Measurements from ENCODE around the gene BICRAL. TPM values are rescaled to one million over a fixed set of nuclear protein-coding genes. Genes with fewer than 3 reads are reported as not detected.

Gene BICRAL
- total RNA-seq, 4 donors from 2014 or later: 14.7 to 34.8 (median 21.5) TPM

GRCh38 chr6:42820512-42821340 lies 38.9 kb downstream of the BICRAL start:
- H3K27me3 ChIP-seq: no peaks in the 10 kb centered on the region
- H3K36me3 ChIP-seq: peaks cover 0 to 23% (median 11%) of the 10 kb centered on the region in 4 donors
- in situ Hi-C loops (cut with MboI; ENCODE audit: low pct_ligation_motif_present in 1 of 4, low pct_unique_long_range_greater_than_20kb in 1 of 4, low sequenced_read_pairs in 3 of 4) (no loop called here), intact Hi-C loops (cut with DNase I; ENCODE audit: low total_unique reads) (no loop called here)
- no peak overlapping the region for H3K4me3 ChIP-seq
- 62 to 63% methylated on average over 5 to 10 of the region's 10 CpGs for WGBS, 2 donors (ENCODE audit: low coverage in 1 of 2)
- TF ChIP-seq CTCF (IDR thresholded peaks at IDR 0.05) (no peak), POLR2A (IDR thresholded peaks at IDR 0.05) (no peak), POLR2AphosphoS5 (IDR thresholded peaks at IDR 0.05) (no peak)
- no peaks in the 10 kb centered on the region for H3K9me3 ChIP-seq
- DNase-seq: no peak
- H3K27ac ChIP-seq: peak overlapping the region; percentile 61 to 81 (median 70)
- peaks cover 7 to 33% (median 12%) of the 10 kb centered on the region in 4 donors for H3K4me1 ChIP-seq

GRCh38 chr6:42821341-42821668 lies 39.5 kb downstream of the BICRAL start:
- Histone ChIP-seq H3K36me3 (peaks cover 0 to 23% (median 11%) of the 10 kb centered on the region in 4 donors), H3K27me3 (no peaks in the 10 kb centered on the region), H3K27ac (peak overlapping the region; percentile 61 to 81 (median 70)), H3K9me3 (no peaks in the 10 kb centered on the region), H3K4me1 (peaks cover 7 to 33% (median 12%) of the 10 kb centered on the region in 4 donors), H3K4me3 (no peak overlapping the region)
- TF ChIP-seq POLR2A (IDR thresholded peaks at IDR 0.05): no peak
- intact Hi-C loops (cut with DNase I; ENCODE audit: low total_unique reads) (no loop called here), in situ Hi-C loops (cut with MboI; ENCODE audit: low pct_ligation_motif_present in 1 of 4, low pct_unique_long_range_greater_than_20kb in 1 of 4, low sequenced_read_pairs in 3 of 4) (no loop called here)
- 60 to 62% methylated on average over 2 to 3 of the region's 3 CpGs for WGBS, 2 donors (ENCODE audit: low coverage in 1 of 2)
- DNase-seq: no peak

- H3K4me1 ChIP-seq: peaks cover 7 to 33% (median 12%) of the 10 kb centered on the region in 4 donors
- no peaks in the 10 kb centered on the region for H3K27me3 ChIP-seq
- TF ChIP-seq POLR2A (IDR thresholded peaks at IDR 0.05) (no peak), POLR2AphosphoS5 (IDR thresholded peaks at IDR 0.05) (no peak), CTCF (IDR thresholded peaks at IDR 0.05) (no peak), EP300 (IDR thresholded peaks at IDR 0.05; ENCODE audit: low read depth) (no peak)
- H3K9me3 ChIP-seq: no peaks in the 10 kb centered on the region
- no peak for DNase-seq
- peaks cover 0 to 23% (median 11%) of the 10 kb centered on the region in 4 donors for H3K36me3 ChIP-seq
- H3K4me3 ChIP-seq: no peak overlapping the region
- 68 to 81% methylated on average over 2 of the region's 2 CpGs for WGBS, 2 donors (ENCODE audit: low coverage in 1 of 2)
- in situ Hi-C loops (cut with MboI; ENCODE audit: low pct_ligation_motif_present in 1 of 4, low pct_unique_long_range_greater_than_20kb in 1 of 4, low sequenced_read_pairs in 3 of 4): no loop called here
- intact Hi-C loops (cut with DNase I; ENCODE audit: low total_unique reads): no loop called here
- peak overlapping the region; percentile 61 to 81 (median 70) for H3K27ac ChIP-seq
Observed at GRCh38 chr6:42821846-42822245, 40.0 kb downstream of the BICRAL start.

GRCh38 chr6:42829561-42830092 lies 47.8 kb downstream of the BICRAL start:
- Histone ChIP-seq H3K27ac (no peak overlapping the region), H3K27me3 (no peaks in the 10 kb centered on the region), H3K4me3 (no peak overlapping the region), H3K4me1 (no peaks in the 10 kb centered on the region), H3K9me3 (no peaks in the 10 kb centered on the region), H3K36me3 (peaks cover 0 to 38% (median 11%) of the 10 kb centered on the region in 4 donors)
- intact Hi-C loops (cut with DNase I; ENCODE audit: low total_unique reads) (no loop called here), in situ Hi-C loops (cut with MboI; ENCODE audit: low pct_ligation_motif_present in 1 of 4, low pct_unique_long_range_greater_than_20kb in 1 of 4, low sequenced_read_pairs in 3 of 4) (no loop called here)
- DNase-seq: no peak
- TF ChIP-seq POLR2AphosphoS5 (IDR thresholded peaks at IDR 0.05) (no peak), POLR2A (IDR thresholded peaks at IDR 0.05) (no peak), CTCF (IDR thresholded peaks at IDR 0.05) (no peak), EP300 (IDR thresholded peaks at IDR 0.05; ENCODE audit: low read depth) (no peak)
- 98 to 100% methylated on average over 1 to 8 of the region's 8 CpGs for WGBS, 2 donors (ENCODE audit: low coverage in 1 of 2)
